ENCODE measurements around the gene HOXD1. TPM values are rescaled to one million over a fixed set of nuclear protein-coding genes. Genes with fewer than 3 reads are reported as not detected.

Gene HOXD1
- total RNA-seq, 1 donor from 2014 or later = 9.8 TPM

DNA sequence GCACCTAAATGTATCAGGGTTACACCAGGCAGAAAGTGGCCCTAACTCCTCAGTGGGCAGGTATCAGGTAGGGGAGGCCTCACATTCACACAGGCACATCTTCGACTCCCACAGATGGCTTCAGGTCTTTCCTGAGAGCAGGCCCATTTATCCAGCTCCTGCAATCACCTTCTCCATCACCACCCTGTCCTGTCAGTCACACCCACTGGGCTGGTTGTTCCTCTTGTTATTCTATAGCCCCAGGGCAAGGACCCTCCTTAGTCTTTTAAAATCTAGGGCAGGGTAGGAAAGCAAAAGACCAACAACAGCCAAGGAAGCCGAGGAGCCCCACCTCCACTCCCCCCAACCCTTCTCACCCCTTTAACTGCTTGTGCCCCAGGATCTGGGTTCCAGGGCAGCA lies 46.2 kb upstream of the HOXD1 start:
- intact Hi-C loops (cut with DNase I) = loop anchor here (5.0 kb wide), 1 partner anchor 45 kb away; the partner anchor contains the start of gene HOXD1

DNA sequence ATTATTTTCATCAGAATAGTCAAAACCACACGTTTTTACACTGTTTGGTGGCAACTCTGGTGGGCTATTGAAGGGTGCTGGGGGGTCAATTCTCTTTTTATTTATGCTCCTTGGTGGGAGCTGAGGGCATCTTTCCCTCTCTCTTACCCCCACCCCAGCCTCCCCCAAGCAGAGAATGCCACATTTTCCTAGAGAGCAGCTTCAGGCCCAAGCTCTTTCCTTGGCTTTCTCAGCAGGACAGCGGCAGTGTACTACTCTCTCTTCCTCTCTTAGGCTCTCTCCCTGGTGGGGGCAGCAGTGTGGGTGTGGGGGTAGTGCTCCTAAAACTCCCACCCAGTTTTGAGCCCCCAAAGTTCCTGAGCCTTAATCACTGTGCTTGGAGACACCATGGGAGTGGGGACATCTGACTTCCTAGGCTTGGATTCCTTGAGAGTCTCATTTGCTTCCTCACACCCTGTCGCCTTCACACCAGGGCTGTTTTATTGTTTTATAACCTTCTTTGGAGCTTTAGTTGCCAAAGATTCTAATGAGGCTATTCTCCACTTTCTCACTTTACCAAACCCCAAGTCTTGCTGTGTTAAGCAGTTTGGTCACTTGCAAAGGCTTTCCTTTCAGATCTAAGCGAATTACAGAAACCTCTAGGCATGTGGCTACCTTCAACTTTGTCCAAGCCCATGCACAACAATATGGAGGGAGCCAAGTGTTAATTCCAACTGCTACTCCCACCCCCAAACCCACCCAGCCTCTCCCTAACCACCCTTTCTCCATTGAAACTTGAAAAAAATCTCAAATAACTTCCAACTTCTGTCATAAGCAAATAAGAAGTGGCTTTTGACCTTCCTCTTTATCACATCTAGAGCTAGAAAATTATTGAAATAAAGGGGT lies 43.1 kb upstream of the HOXD1 start:
- intact Hi-C loops (cut with DNase I) = no loop called here
- Histone ChIP-seq H3K4me3 (no peak overlapping the region), H3K36me3 (peaks cover 0 to 3% of the 10 kb centered on the region in 2 donors), H3K9me3 (no peaks in the 10 kb centered on the region), H3K27ac (no peak overlapping the region), H3K27me3 (no peaks in the 10 kb centered on the region), H3K4me1 (peaks cover 0 to under 1% of the 10 kb centered on the region in 2 donors)
- TF ChIP-seq, protein P1, sequence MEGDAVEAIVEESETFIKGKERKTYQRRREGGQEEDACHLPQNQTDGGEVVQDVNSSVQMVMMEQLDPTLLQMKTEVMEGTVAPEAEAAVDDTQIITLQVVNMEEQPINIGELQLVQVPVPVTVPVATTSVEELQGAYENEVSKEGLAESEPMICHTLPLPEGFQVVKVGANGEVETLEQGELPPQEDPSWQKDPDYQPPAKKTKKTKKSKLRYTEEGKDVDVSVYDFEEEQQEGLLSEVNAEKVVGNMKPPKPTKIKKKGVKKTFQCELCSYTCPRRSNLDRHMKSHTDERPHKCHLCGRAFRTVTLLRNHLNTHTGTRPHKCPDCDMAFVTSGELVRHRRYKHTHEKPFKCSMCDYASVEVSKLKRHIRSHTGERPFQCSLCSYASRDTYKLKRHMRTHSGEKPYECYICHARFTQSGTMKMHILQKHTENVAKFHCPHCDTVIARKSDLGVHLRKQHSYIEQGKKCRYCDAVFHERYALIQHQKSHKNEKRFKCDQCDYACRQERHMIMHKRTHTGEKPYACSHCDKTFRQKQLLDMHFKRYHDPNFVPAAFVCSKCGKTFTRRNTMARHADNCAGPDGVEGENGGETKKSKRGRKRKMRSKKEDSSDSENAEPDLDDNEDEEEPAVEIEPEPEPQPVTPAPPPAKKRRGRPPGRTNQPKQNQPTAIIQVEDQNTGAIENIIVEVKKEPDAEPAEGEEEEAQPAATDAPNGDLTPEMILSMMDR (IDR thresholded peaks at IDR 0.05) = no peak
- DNase-seq (ENCODE audit: low spot score in 2 of 2) = peak in 1 of 2 donors; percentile 28

More for the DNA sequence above, 46.2 kb upstream of the HOXD1 start:
- H3K4me3 ChIP-seq = no peak overlapping the region
- peak in 1 of 2 donors; percentile 34 for DNase-seq (ENCODE audit: low spot score in 2 of 2)
- TF ChIP-seq, protein P1 (IDR thresholded peaks at IDR 0.05) = no peak
- peaks cover 0 to 3% of the 10 kb centered on the region in 2 donors for H3K36me3 ChIP-seq
- no peaks in the 10 kb centered on the region for H3K27me3 ChIP-seq
- H3K4me1 ChIP-seq = peaks cover 0 to 6% of the 10 kb centered on the region in 2 donors
- no peaks in the 10 kb centered on the region for H3K9me3 ChIP-seq
- H3K27ac ChIP-seq = no peak overlapping the region

DNA sequence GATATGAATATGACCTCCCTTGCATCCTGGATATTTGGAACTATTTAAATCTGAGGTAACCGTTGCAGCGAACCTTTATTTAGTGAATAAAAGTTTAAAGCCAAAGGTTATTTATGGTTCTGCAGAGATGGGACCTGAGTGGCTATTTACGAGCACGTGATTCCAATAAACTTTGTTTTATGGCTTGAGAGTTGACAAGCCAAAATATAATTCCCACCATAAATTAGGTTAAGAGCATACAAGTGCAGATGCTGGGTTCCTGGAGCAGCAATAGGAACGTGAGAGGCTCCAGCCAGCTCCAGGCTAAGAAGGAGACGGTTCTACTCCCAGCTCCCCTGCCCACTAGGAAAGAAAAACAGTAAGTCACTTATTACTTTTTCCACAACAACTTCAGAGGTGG lies 42.4 kb upstream of the HOXD1 start:
- Histone ChIP-seq H3K4me3 (no peak overlapping the region), H3K9me3 (no peaks in the 10 kb centered on the region), H3K27me3 (no peaks in the 10 kb centered on the region), H3K36me3 (peaks cover 0 to 3% of the 10 kb centered on the region in 2 donors), H3K27ac (no peak overlapping the region), H3K4me1 (no peaks in the 10 kb centered on the region)
- intact Hi-C loops (cut with DNase I) = no loop called here
- TF ChIP-seq, protein P1 (IDR thresholded peaks at IDR 0.05) = no peak
- DNase-seq (ENCODE audit: low spot score in 2 of 2) = no peak

DNA sequence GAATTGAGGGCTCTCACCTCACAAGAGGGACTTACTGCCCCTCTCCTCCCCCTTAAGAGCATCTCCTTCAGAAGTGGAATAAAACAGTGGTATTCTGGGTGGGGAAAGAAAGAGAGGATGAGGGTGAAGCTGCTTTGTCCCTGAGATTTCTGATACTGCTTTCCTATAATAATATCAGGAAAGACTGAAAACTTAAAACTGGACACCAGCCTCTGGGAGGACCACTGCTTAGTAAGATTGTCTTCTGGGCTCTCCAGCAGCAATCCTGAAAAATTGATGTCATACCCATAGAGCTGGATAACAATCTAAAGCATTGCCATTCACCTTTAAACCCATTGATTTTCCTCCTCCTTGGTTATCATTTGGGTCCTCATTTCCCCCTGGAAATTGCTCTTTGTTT lies 41.8 kb upstream of the HOXD1 start:
- intact Hi-C loops (cut with DNase I) = no loop called here
- TF ChIP-seq, protein P1 (IDR thresholded peaks at IDR 0.05) = no peak

DNA sequence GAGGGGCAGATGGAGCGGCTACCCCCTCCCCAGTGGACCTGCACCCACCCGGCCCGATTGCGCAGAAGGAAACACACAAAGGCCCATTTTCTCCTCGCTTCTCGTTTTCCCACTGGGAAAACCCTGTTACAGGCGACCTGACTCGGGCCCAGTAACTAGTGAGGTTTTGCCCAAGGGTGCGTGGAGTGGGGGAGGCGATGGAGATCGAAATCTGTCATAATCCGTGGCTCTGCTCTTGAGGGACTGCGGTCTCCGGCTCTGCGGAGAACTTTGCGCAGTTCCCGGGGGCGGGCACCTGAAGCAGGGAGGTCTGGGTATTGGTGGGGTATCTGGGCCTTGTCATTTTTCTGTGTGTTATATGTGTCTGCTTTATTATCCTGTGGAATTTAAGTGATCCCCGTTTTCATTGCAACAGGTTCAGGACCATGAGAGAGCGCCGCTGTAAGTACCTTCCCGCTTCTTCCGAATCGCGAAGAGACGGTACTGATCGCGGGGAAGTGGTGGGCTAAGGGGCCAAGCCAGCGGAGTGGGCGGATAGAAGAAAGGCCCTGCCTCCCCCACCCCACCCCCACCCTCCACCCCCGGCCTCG lies 41.2 kb upstream of the HOXD1 start:
- H3K9me3 ChIP-seq = no peaks in the 10 kb centered on the region
- TF ChIP-seq, protein P1 (IDR thresholded peaks at IDR 0.05) = no peak
- H3K27me3 ChIP-seq = no peaks in the 10 kb centered on the region
- H3K4me1 ChIP-seq = no peaks in the 10 kb centered on the region
- intact Hi-C loops (cut with DNase I) = no loop called here
- no peak overlapping the region for H3K27ac ChIP-seq
- peak in 1 of 2 donors; percentile 38 for DNase-seq (ENCODE audit: low spot score in 2 of 2)
- H3K4me3 ChIP-seq = no peak overlapping the region
- H3K36me3 ChIP-seq = peaks cover 0 to 3% of the 10 kb centered on the region in 2 donors

More for the DNA sequence above, 41.8 kb upstream of the HOXD1 start:
- H3K27me3 ChIP-seq = no peaks in the 10 kb centered on the region
- H3K4me3 ChIP-seq = no peak overlapping the region
- no peaks in the 10 kb centered on the region for H3K9me3 ChIP-seq
- no peaks in the 10 kb centered on the region for H3K4me1 ChIP-seq
- no peak for DNase-seq (ENCODE audit: low spot score in 2 of 2)
- no peak overlapping the region for H3K27ac ChIP-seq
- peaks cover 0 to 3% of the 10 kb centered on the region in 2 donors for H3K36me3 ChIP-seq
